PC-3 (cell line): ENCODE data around the gene KRTAP13-1.

Source experiments
- CTCF ChIP-seq: fragments of 300-600 bp; sonication (generic); conservative IDR thresholded peaks from 2 replicates; pipeline ENCODE4 v1.5.1; 2017; ENCODE audit warnings: antibody characterized with exemption, low read depth, mild to moderate bottlenecking, low read length
- EZH2 ChIP-seq: fragments of 300-600 bp; sonication (generic); IDR thresholded peaks from one replicate; pipeline ENCODE4 v1.6.1; 2017; ENCODE audit warnings: antibody characterized with exemption, mild to moderate bottlenecking, low read length; ENCODE audit not compliant: unreplicated experiment
- EZH2phosphoT487 ChIP-seq: fragments of 300-600 bp; sonication (generic); IDR thresholded peaks from 2 replicates; pipeline ENCODE4 v1.6.1; 2018; ENCODE audit warnings: mild to moderate bottlenecking, antibody characterized with exemption, low read length, borderline replicate concordance

- TF ChIP-seq CTCF: no peak
- no peak for TF ChIP-seq EZH2
- TF ChIP-seq EZH2phosphoT487: no peak
Measured at GRCh38 chr21:30426731-30427130, 30.9 kb downstream of the KRTAP13-1 start.
